Esophagus mucosa (tissue), 1 donor: ENCODE measurements around the gene SETD1B. TPM values are rescaled to one million over a fixed set of nuclear protein-coding genes. Genes with fewer than 3 reads are reported as not detected.
"Not testable (repeated sequence)": the region's sequence is repeated elsewhere in the genome, so short reads cannot be mapped to it uniquely, and the experiment has no call there.

Experiments
- ATAC-seq: fragments of 200-7000 bp; cut with Tn5 transposase; one replicate; pipeline ENCODE4 v1.9.1; 2020
- total RNA-seq: library from RNA; stranded (reverse); gene quantifications from one replicate; pipeline ENCODE4 v1.2.4, GENCODE V29; 2023
- donor health status: DM: yes; HTN: yes; CAD: no.

The SETD1B gene
- total RNA-seq, result 16.3 TPM

GRCh38 chr12:121803861-121804416, at the start of gene SETD1B:
TSS of gene SETD1B (plus strand) at chr12:121804009. CDS start at chr12:121804738, 729 bp downstream.
- ATAC-seq, result no peak

GRCh38 chr12:121754836-121755235, 49.0 kb upstream of the SETD1B start:
- ATAC-seq, result no peak

DNA sequence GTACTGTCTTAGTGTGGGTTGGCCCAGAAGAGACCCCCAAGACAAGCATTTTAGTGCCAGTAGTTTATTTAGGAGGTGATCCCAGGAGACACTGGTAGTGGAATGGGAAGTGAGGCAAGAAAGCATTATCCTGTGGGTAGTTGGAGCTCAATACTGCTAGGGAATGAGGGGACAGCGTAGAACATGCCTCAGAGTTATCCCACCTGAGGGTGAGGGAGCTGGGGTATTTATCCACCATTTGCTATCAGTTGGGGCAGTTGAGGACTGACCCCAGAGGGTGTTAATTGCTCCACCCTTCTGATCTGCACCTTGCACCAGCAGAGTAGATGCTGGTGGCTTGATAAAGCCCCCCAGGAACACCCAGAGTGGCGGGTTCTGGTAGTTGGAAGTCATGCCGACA, 48.2 kb upstream of the SETD1B start:
- no peak for ATAC-seq

DNA sequence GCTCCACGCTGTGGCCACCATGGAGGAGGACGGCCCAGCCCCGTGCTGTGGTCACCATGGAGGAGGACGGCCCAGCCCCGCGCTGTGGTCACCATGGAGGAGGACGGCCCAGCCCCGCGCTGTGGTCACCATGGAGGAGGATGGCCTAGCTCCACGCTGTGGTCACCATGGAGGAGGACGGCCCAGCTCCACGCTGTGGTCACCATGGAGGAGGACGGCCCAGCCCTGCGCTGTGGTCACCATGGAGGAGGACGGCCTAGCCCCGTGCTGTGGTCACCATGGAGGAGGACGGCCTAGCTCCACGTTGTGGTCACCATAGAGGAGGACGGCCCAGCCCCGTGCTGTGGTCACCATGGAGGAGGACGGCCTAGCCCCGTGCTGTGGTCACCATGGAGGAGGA, 45.3 kb upstream of the SETD1B start:
- not testable (repeated sequence) for ATAC-seq

- no peak for ATAC-seq
These were observed 41.5 kb upstream of the SETD1B start for GRCh38 chr12:121762269-121762668.

DNA sequence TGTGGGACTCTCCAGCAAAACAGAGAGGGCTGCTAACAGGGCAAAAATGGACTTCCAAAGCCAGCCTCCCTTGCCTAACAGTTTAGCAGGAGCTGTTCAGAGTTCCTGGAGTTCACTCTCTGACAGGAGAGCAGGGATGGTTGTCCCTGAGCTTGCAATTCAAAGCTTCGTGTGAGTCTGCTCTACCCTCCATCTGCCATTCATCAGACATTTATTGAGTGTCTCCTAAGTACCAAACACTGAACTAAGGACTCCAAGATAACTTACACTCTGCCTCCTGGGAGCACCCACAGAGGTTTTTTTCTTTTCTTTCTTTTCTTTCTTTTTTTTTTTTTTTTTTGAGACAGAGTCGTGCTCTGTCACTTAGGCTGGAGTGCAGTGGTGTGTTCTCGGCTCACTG, 39.0 kb upstream of the SETD1B start:
- no peak for ATAC-seq

DNA sequence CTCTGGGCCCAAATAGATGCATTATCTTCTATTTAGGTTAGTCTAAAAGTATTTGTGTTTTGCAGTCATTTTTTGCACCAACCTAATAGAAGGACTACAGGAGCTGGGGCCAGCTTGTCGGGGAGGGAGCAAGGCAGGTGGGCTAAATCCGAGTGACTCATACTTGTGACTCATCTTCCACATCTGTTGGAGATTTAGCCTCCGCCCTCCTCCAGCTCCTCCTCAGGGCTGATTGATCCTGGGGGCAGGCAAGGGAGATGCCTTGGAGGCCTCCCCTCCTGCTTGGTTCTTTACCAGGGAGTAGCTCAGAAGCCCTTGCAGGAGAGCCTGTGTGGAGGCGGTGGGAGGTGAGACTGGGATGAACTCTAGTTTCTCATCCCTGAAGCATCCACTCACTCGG, 38.2 kb upstream of the SETD1B start:
- no peak for ATAC-seq

- ATAC-seq, result peak; percentile 7
These were observed 37.3 kb upstream of the SETD1B start for GRCh38 chr12:121766290-121767039.

DNA sequence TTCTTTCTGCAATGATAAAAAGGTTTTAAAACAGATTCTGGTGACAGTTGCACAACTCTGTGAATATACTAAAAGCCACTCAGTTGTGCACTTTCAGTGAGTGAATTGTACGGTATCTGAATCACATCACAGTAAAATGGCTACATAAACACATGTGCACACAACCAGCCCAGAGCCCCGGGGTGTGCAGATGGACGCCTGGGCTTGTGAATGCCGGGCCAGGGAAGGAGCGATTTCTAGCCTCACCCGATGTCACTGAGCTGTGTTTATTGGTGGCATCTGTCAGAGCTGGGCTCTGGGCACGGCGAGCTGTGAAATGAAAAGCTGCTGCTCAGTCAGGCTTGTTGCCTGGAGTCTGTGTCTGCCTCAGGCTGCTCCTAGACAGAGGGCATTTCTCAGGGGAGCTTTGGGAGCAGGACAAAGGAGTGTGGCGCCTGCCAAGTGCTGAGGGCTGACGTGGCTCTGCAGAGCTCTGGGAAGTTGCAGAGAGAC, 36.2 kb upstream of the SETD1B start:
- peak; percentile 48 for ATAC-seq

GRCh38 chr12:121769297-121769830, 34.4 kb upstream of the SETD1B start:
- ATAC-seq, result no peak

DNA sequence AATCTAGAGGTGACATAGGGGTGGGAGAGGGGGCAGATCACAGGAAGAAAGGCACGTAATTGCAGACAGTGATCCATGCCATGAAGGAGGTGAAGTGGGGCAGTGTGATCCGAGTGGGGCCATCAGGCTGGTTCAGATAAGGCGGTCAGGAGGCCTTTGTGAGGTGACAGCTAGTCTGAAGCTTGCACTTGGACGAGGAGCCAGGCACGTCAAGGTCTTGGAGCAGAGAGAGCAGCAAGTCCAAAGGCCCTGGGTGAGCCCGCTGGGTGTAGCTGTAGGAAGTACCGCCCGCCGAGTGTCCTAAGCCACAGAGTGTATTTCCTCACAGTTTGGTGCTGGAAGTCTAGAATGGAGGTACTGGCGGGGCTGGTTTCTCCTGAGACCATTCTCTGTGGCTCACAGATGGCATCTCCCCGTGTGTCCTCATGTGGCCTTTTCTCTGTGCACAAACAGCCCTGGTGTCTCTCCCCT, 33.9 kb upstream of the SETD1B start:
- ATAC-seq, result no peak

DNA sequence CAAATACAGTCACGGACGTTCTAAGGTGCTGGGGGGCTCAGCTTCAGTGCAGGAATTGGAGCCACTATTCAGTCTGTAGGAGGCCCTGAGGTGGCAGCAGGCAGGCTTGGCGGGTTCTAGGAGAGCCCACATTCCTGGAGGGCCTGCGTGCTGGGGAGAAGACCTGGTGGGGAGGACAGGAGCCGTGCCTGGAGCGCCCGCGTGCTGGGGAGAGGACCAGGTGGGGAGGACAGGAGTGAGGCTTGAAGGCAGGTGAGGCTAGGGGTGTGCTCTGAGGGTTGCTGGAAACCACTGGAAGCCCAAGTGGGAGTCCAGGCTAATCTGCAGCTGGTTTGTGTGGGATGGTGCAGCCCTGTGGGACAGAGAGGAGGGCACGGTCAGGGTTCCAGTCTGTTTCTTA, 33.4 kb upstream of the SETD1B start:
- ATAC-seq, result no peak

GRCh38 chr12:121770813-121771625, 32.8 kb upstream of the SETD1B start:
- no peak for ATAC-seq

GRCh38 chr12:121773011-121773777, 30.6 kb upstream of the SETD1B start:
- ATAC-seq, result peak; percentile 76

- ATAC-seq, result peak; percentile 13
These were observed 28.8 kb upstream of the SETD1B start for GRCh38 chr12:121774968-121775474.

DNA sequence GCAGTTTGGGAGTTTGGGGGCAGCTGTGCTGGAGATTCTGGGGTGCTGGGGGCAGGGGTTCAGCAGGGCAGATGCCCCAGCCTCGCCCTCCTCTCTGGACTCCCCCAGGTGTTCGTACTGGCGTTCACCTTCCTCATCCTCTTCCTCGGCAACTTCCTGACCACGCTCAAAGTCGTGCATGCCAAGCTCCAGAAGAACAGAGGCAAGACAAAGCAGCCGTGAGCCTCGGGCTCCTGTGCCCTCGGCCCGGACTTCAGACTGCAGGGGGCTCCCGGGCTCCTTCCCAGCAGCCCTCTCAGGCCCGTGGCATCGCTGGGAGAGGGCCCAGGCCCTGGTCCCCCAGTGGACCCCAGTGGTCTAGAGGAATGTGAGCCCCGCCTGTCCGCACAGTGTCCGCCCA, 28.3 kb upstream of the SETD1B start:
- ATAC-seq, result no peak

DNA sequence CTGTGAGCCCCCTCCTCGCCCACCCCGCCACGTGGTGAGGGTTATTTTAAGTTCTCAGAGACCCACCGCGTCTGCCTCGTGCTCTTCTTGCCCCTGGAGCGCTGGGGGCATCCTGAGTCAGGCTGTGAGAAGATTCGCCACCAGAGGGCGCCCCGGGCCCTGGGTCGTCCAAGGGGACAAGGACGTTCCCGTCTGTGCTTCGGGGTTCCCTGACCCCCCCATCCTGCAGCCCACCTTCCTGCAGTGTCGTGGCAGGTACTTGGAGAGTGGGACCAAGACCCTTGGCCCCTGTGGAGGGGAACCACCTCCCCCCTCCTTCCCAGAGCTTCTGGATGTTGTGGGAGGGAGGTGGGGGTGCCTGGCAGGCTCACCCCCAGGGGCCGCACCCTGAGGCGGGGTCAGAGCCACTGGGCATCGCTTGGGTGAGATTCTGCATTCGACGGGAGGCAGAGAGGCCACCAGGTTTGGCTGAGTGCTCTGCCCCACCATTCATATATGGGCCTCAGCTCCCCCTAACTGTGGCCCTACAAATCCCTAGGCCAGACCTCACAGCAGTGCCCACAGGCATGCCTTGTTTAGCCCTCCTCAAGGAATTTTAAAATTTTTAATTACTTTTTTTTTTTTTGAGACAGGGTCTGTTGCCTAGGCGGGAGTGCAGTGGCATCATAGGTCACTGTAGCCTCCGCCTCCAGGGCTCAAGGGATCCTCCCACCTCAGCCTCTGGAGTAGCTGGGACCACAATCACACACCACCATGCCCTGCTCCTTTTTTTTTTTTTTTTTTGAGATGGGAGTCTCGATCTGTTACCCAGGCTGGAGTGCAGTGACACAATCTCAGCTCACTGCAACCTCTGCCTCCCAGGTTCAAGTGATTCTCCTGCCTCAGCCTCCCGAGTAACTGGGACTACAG, 27.4 kb upstream of the SETD1B start:
- ATAC-seq, result peak; percentile 56

- ATAC-seq, result no peak
These were observed 25.0 kb upstream of the SETD1B start for GRCh38 chr12:121778567-121779421.

DNA sequence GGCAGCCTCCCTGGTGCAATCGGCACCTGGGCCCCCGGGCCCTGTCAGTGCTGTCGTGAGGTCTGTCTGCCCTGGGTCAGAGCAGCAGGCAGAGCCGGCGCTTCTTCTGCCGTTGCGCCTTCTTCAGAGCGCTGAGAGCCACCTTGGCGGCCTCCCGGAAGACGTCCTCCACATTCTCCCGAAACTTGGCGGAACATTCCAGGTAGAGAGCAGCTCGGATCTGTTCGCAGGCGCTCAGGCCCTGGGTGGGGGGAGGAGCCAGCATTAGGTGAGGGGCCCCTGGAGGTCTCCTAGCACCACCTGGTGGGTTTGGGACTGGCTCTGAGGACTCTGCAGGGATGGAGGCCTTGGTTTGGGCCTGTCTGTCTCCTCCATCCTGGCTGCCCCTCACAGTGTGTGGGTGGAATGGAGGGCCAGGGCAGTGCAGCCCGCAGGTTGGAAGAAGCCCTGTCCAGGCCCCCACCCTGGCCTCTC, 24.4 kb upstream of the SETD1B start:
- ATAC-seq, result no peak

GRCh38 chr12:121780429-121780828, 23.4 kb upstream of the SETD1B start:
- ATAC-seq, result no peak
